ENCODE measurements around the gene CDC42BPB. TPM values are rescaled to one million over a fixed set of nuclear protein-coding genes. Genes with fewer than 3 reads are reported as not detected.

Gene CDC42BPB
- total RNA-seq, 1 donor from 2014 or later: 187 TPM

- Mint-ChIP-seq H3K4me1 (ENCODE audit: unreplicated experiment) (no peaks in the 10 kb centered on the region), H3K9me3 (ENCODE audit: unreplicated experiment) (no peaks in the 10 kb centered on the region), H3K27ac (ENCODE audit: unreplicated experiment) (no peak overlapping the region), H3K36me3 (ENCODE audit: low read depth, unreplicated experiment) (peaks cover 15% of the 10 kb centered on the region), H3K4me3 (ENCODE audit: unreplicated experiment) (no peak overlapping the region), H3K27me3 (ENCODE audit: unreplicated experiment) (peaks cover 13% of the 10 kb centered on the region)
- DNase-seq (ENCODE audit: low spot score): no peak
- TF ChIP-seq, protein P1, sequence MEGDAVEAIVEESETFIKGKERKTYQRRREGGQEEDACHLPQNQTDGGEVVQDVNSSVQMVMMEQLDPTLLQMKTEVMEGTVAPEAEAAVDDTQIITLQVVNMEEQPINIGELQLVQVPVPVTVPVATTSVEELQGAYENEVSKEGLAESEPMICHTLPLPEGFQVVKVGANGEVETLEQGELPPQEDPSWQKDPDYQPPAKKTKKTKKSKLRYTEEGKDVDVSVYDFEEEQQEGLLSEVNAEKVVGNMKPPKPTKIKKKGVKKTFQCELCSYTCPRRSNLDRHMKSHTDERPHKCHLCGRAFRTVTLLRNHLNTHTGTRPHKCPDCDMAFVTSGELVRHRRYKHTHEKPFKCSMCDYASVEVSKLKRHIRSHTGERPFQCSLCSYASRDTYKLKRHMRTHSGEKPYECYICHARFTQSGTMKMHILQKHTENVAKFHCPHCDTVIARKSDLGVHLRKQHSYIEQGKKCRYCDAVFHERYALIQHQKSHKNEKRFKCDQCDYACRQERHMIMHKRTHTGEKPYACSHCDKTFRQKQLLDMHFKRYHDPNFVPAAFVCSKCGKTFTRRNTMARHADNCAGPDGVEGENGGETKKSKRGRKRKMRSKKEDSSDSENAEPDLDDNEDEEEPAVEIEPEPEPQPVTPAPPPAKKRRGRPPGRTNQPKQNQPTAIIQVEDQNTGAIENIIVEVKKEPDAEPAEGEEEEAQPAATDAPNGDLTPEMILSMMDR (IDR thresholded peaks at IDR 0.05; ENCODE audit: unreplicated experiment): no peak
Measured at GRCh38 chr14:102911541-102911951, 145.8 kb downstream of the CDC42BPB start.

- H3K9me3 Mint-ChIP-seq (ENCODE audit: unreplicated experiment): no peaks in the 10 kb centered on the region
- TF ChIP-seq, protein P1 (IDR thresholded peaks at IDR 0.05; ENCODE audit: unreplicated experiment): no peak
- H3K4me3 Mint-ChIP-seq (ENCODE audit: unreplicated experiment): no peak overlapping the region
- no peak for DNase-seq (ENCODE audit: low spot score)
- no peaks in the 10 kb centered on the region for H3K4me1 Mint-ChIP-seq (ENCODE audit: unreplicated experiment)
- H3K36me3 Mint-ChIP-seq (ENCODE audit: low read depth, unreplicated experiment): peaks cover 23% of the 10 kb centered on the region
- H3K27ac Mint-ChIP-seq (ENCODE audit: unreplicated experiment): no peak overlapping the region
- peaks cover 13% of the 10 kb centered on the region for H3K27me3 Mint-ChIP-seq (ENCODE audit: unreplicated experiment)
Measured at GRCh38 chr14:102910442-102910841, 146.9 kb downstream of the CDC42BPB start.

- H3K27me3 Mint-ChIP-seq (ENCODE audit: unreplicated experiment): peaks cover 13% of the 10 kb centered on the region
- TF ChIP-seq, protein P1 (IDR thresholded peaks at IDR 0.05; ENCODE audit: unreplicated experiment): no peak
- no peaks in the 10 kb centered on the region for H3K9me3 Mint-ChIP-seq (ENCODE audit: unreplicated experiment)
- DNase-seq (ENCODE audit: low spot score): no peak
- no peaks in the 10 kb centered on the region for H3K4me1 Mint-ChIP-seq (ENCODE audit: unreplicated experiment)
- H3K4me3 Mint-ChIP-seq (ENCODE audit: unreplicated experiment): no peak overlapping the region
- H3K36me3 Mint-ChIP-seq (ENCODE audit: low read depth, unreplicated experiment): peaks cover 26% of the 10 kb centered on the region
- H3K27ac Mint-ChIP-seq (ENCODE audit: unreplicated experiment): no peak overlapping the region
Measured at GRCh38 chr14:102909911-102910310, 147.4 kb downstream of the CDC42BPB start.

GRCh38 chr14:102909462-102909861 lies 147.9 kb downstream of the CDC42BPB start:
- TF ChIP-seq, protein P1 (IDR thresholded peaks at IDR 0.05; ENCODE audit: unreplicated experiment): no peak
- Mint-ChIP-seq H3K27ac (ENCODE audit: unreplicated experiment) (no peak overlapping the region), H3K4me3 (ENCODE audit: unreplicated experiment) (no peak overlapping the region)

DNA sequence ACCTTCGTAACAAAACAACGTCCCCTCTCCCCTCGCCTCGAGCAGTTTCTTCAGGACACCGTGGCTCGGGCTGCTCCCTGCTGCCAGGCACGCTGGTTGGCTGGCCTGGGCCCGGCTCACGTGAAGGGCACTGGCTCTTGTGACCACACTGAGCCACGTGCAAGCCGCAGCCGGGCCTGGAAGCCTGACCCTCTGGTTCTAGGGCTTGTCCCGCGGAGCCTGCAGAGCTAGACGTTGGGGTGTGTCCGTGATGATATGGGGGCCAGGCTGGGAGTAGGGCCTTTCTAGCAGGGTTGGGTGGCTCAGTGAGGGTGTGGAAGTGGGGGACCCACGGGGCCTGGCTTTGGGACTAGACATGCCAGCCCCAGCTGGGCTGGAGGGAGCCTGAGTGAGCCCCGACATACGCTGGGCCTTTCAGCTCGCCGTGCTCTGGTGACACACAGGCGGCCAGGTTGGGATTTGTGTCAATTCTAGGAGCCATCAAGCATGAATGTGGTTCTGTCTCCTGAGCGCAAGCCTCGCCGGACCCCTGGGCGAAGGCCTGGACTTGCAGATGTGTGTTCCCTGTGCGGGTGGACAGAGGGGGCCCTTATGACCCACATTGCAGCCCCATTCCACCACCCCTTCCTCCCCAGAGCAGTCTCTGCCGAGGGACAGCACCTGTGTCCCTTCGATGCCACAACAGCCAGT lies 148.4 kb downstream of the CDC42BPB start:
- DNase-seq (ENCODE audit: low spot score): no peak
- TF ChIP-seq, protein P1 (IDR thresholded peaks at IDR 0.05; ENCODE audit: unreplicated experiment): no peak
- Mint-ChIP-seq H3K27ac (ENCODE audit: unreplicated experiment) (no peak overlapping the region), H3K36me3 (ENCODE audit: low read depth, unreplicated experiment) (peaks cover 26% of the 10 kb centered on the region), H3K27me3 (ENCODE audit: unreplicated experiment) (peaks cover 13% of the 10 kb centered on the region), H3K4me1 (ENCODE audit: unreplicated experiment) (no peaks in the 10 kb centered on the region), H3K9me3 (ENCODE audit: unreplicated experiment) (no peaks in the 10 kb centered on the region), H3K4me3 (ENCODE audit: unreplicated experiment) (no peak overlapping the region)

More at GRCh38 chr14:102909462-102909861, 147.9 kb downstream of the CDC42BPB start:
- Mint-ChIP-seq H3K9me3 (ENCODE audit: unreplicated experiment) (no peaks in the 10 kb centered on the region), H3K36me3 (ENCODE audit: low read depth, unreplicated experiment) (peaks cover 26% of the 10 kb centered on the region), H3K27me3 (ENCODE audit: unreplicated experiment) (peaks cover 13% of the 10 kb centered on the region), H3K4me1 (ENCODE audit: unreplicated experiment) (no peaks in the 10 kb centered on the region)
- no peak for DNase-seq (ENCODE audit: low spot score)
